DOHH2 (cell line): ENCODE results near the gene SYNGR4.

Source experiments
- EZH2phosphoT487 ChIP-seq: fragments of 200-600 bp; sonication (generic); IDR thresholded peaks from 2 replicates; pipeline ENCODE4 v1.6.1; 2017; ENCODE audit warnings: borderline replicate concordance, mild to moderate bottlenecking, antibody characterized with exemption, low read length, moderate library complexity, mixed read lengths
- TF ChIP-seq, protein P1 (sequence below): fragments of 200-600 bp; sonication (generic); IDR thresholded peaks from one replicate; pipeline ENCODE4 v1.5.1; 2014; ENCODE audit warnings: antibody characterized with exemption, mild to moderate bottlenecking, low read depth, low read length; ENCODE audit not compliant: poor library complexity, severe bottlenecking

DNA sequence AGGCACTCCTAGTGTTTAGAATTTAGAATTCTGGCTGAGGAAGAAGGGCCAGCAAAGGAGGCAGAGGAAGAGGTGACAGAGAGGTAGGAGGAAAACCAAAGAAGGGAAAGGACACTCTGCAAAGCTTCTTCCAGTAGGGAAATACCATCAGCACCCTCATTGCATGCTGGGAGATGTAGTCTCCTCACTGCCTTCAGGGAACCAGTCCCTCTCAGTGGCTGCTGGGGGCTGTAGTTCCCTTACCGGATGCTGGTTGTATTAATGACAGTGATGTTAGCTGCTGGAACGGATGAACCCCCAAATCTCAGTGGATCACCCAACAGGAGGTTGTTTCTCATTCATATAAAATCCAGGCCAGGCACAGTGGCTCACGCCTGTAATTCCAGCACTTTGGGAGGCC is 39.4 kb downstream of the SYNGR4 start:
- TF ChIP-seq, protein P1, sequence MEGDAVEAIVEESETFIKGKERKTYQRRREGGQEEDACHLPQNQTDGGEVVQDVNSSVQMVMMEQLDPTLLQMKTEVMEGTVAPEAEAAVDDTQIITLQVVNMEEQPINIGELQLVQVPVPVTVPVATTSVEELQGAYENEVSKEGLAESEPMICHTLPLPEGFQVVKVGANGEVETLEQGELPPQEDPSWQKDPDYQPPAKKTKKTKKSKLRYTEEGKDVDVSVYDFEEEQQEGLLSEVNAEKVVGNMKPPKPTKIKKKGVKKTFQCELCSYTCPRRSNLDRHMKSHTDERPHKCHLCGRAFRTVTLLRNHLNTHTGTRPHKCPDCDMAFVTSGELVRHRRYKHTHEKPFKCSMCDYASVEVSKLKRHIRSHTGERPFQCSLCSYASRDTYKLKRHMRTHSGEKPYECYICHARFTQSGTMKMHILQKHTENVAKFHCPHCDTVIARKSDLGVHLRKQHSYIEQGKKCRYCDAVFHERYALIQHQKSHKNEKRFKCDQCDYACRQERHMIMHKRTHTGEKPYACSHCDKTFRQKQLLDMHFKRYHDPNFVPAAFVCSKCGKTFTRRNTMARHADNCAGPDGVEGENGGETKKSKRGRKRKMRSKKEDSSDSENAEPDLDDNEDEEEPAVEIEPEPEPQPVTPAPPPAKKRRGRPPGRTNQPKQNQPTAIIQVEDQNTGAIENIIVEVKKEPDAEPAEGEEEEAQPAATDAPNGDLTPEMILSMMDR, result no peak
- TF ChIP-seq EZH2phosphoT487, result no peak
